Adrenal gland (tissue), 12 donors: ENCODE results near the gene CCNQ. TPM values are rescaled to one million over a fixed set of nuclear protein-coding genes. Genes with fewer than 3 reads are reported as not detected.

Experiments
- DNase-seq, 7 donors: peaks; one replicate each; pipeline ENCODE4 v3.0.0-alpha.2; 2019 to 2020
- H3K27ac ChIP-seq, 5 donors: fragments of 200-600 bp; sonication (generic) in 4 of 5; 1 replicate in 3 of 5; 2 replicates in 2 of 5; pipeline versions ENCODE4 v1.5.1 to v1.8.0; 2016 to 2020; ENCODE audit warnings: mild to moderate bottlenecking in 1 of 5
- H3K27me3 ChIP-seq: fragments of 200-600 bp; 2 replicates; pipeline ENCODE4 v1.8.0; 2021
- H3K36me3 ChIP-seq, 2 donors: fragments of 200-600 bp; replicated peaks in 1 of 2; 1 replicate in 1 of 2; 2 replicates in 1 of 2; pipeline versions ENCODE4 v1.5.1 to v1.8.0; 2018 to 2022
- H3K4me1 ChIP-seq, 2 donors: fragments of 200-600 bp; replicated peaks in 1 of 2; 1 replicate in 1 of 2; 2 replicates in 1 of 2; pipeline versions ENCODE4 v1.5.1 to v1.8.0; 2018 to 2021
- H3K4me3 ChIP-seq, 4 donors: fragments of 200-600 bp; sonication (generic) in 3 of 4; one replicate each; pipeline ENCODE4 v1.5.1; 2016 to 2018
- H3K9me3 ChIP-seq, 3 donors: fragments of 200-600 bp; sonication (generic) in 1 of 3; replicated peaks in 1 of 3; 1 replicate in 2 of 3; 2 replicates in 1 of 3; pipeline versions ENCODE4 v1.5.1 to v1.8.0; 2016 to 2021
- POLR2A ChIP-seq, 2 donors: fragments of 450-650 bp; IDR thresholded peaks; one replicate each; pipeline ENCODE4 v1.6.1; 2017; ENCODE audit warnings: antibody characterized with exemption in 2 of 2, mild to moderate bottlenecking in 2 of 2, moderate library complexity in 1 of 2
- WGBS, 4 donors: extraction: QIAGEN DNeasy Blood & Tissue Kit in 2 of 4; methylation state at CpG; one replicate each; pipeline versions ENCODE4 v1.1.5 to v1.1.7; 2013 to 2017; 5-methylcytosine and 5-hydroxymethylcytosine counted together
- intact Hi-C, 2 donors: fragments of 100-400 bp; cut with DNase I; formaldehyde crosslinking; loops; one replicate each; pipeline versions ENCODE4 v1.14.1 to v1.15.0; 2022 to 2023
- polyA plus RNA-seq, 3 donors: library from polyadenylated mRNA; stranded (reverse); fragments of 200-250 nt in 2 of 3; fragments of 350-450 nt in 1 of 3; fragmentation: Illumina TruSeq in 1 of 3; extraction: RNeasy Lipid Tissue Mini Kit (QIAGEN cat#74804) in 1 of 3; gene quantifications; one replicate each; pipeline ENCODE4 v1.2.3, GENCODE V29; 2013 to 2014
- total RNA-seq, 9 donors: library from RNA; depleted of rRNA in 4 of 9; stranded (reverse); fragments of >200 nt in 4 of 9; fragments of 120-200 nt in 1 of 9; fragmentation: NEBNext Ultra II Directional in 1 of 9; extraction: Animal tissue kit (Norgen Biotek cat#: 25700) in 1 of 9; gene quantifications; one replicate each; pipeline versions ENCODE4 v1.1.0 to v1.2.4, GENCODE V29; 2013 to 2023
- TF ChIP-seq, protein P1 (sequence below), 6 experiments: fragments of 450-650 bp in 4 of 6; fragments of 200-600 bp in 2 of 6; sonication (generic) in 1 of 6; IDR thresholded peaks; 1 replicate in 5 of 6; 2 replicates in 1 of 6; pipeline versions ENCODE4 v1.5.1 to v1.8.0; 2016 to 2021; ENCODE audit warnings: antibody characterized with exemption in 6 of 6, mild to moderate bottlenecking in 2 of 6, moderate library complexity in 1 of 6
- donor health status: healthy with polysubstance abuse.
- donor health status: Bipolar disorder and iron deficiency.
- donor health status: DM: yes; HTN: yes; CAD: no.
- donor health status: DM: no; HTN: no; CAD: no.
- donor health status: DM: no; HTN: no; CAD: no.
- donor health status: DM: yes; HTN: yes; CAD: no.

The CCNQ gene
- total and polyA plus RNA-seq, 12 donors, result 13.2 to 48.5 (median 24.2) TPM

DNA sequence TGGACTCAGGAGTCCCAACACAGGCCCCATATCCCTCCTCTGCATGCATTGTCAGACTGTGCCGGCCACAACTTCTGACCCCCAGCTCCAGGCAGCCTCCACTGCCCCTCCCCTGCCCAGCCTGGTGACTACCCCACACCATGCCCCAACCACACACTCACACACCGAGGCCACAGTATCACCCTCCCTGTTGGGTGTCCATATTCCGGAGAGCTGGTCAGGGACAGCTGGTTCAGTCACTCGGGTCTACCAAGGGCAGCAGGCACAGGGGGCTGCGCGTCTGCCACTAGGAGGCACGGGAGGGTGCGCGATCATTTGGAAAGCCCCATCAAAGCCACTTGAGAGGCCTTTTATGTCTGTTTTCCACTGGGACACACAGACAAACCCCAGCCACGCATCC, 26.3 kb downstream of the CCNQ start:
- H3K4me3 ChIP-seq, result no peak overlapping the region
- no peaks in the 10 kb centered on the region for H3K4me1 ChIP-seq
- TF ChIP-seq POLR2A (IDR thresholded peaks at IDR 0.05), result no peak
- TF ChIP-seq, protein P1, sequence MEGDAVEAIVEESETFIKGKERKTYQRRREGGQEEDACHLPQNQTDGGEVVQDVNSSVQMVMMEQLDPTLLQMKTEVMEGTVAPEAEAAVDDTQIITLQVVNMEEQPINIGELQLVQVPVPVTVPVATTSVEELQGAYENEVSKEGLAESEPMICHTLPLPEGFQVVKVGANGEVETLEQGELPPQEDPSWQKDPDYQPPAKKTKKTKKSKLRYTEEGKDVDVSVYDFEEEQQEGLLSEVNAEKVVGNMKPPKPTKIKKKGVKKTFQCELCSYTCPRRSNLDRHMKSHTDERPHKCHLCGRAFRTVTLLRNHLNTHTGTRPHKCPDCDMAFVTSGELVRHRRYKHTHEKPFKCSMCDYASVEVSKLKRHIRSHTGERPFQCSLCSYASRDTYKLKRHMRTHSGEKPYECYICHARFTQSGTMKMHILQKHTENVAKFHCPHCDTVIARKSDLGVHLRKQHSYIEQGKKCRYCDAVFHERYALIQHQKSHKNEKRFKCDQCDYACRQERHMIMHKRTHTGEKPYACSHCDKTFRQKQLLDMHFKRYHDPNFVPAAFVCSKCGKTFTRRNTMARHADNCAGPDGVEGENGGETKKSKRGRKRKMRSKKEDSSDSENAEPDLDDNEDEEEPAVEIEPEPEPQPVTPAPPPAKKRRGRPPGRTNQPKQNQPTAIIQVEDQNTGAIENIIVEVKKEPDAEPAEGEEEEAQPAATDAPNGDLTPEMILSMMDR (IDR thresholded peaks at IDR 0.05), result no peak
- H3K36me3 ChIP-seq, result no peaks in the 10 kb centered on the region
- 82 to 87% (median 83%) methylated on average over 3 to 10 of the region's 10 CpGs for WGBS, 4 donors
- H3K27ac ChIP-seq, result no peak overlapping the region
- H3K9me3 ChIP-seq, result no peaks in the 10 kb centered on the region
- no peak for DNase-seq
- H3K27me3 ChIP-seq, result peaks cover 17% of the 10 kb centered on the region
- intact Hi-C loops, result no loop called here

DNA sequence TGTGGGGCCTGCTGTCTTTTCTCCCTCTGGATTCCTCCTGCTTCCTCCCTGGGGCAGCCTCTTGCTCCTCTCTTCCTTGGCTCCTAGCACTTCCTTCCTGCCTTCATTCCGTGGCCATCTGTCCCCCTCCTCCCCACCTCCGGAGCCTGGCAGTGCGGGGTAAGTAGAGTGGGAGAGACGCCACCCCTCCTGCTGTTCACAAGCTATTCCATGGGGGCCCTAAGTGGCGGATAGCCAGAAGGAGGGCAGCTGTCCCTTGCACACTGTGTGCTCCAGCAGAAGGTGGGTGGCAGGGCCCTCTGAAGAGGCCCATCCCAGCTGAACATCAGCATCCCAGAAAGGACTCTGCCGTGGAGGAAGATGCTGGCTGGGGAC, 27.4 kb downstream of the CCNQ start:
- intact Hi-C loops, result no loop called here
- 68 to 81% (median 79%) methylated on average over 4 to 6 of the region's 6 CpGs for WGBS, 4 donors

DNA sequence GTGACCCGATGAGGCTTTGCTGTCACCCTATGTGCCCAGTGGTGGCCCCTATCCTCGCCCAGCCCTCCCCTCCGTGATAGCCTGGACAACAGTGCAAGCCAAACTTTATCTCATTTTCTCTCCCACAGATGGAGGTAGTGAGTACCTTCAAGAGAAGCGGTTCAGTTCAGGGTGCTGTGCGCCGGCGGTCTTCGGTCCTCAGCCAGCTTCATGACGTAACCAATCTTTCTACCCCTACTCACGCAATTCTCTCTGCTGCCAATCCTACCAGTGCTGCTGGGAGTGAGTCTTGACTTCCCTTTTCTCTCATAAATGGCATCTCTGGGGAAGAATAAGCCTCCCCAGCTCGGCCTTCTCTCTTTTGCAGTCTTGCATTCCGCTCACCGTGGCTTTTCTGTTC, 29.5 kb downstream of the CCNQ start:
- Histone ChIP-seq H3K27ac (no peak overlapping the region), H3K4me1 (no peaks in the 10 kb centered on the region), H3K27me3 (peaks cover 12% of the 10 kb centered on the region), H3K36me3 (no peaks in the 10 kb centered on the region), H3K4me3 (no peak overlapping the region), H3K9me3 (no peaks in the 10 kb centered on the region)
- intact Hi-C loops, result no loop called here
- no peak for DNase-seq
- WGBS, 4 donors, result 85 to 91% (median 88%) methylated on average over 5 to 13 of the region's 13 CpGs
- TF ChIP-seq, protein P1 (IDR thresholded peaks at IDR 0.05), result no peak
- TF ChIP-seq POLR2A (IDR thresholded peaks at IDR 0.05), result no peak

More for the DNA sequence above, 27.4 kb downstream of the CCNQ start:
- Histone ChIP-seq H3K36me3 (no peaks in the 10 kb centered on the region), H3K4me3 (no peak overlapping the region), H3K27me3 (peaks cover 17% of the 10 kb centered on the region), H3K9me3 (no peaks in the 10 kb centered on the region), H3K4me1 (no peaks in the 10 kb centered on the region), H3K27ac (no peak overlapping the region)
- no peak for DNase-seq
- TF ChIP-seq, protein P1 (IDR thresholded peaks at IDR 0.05), result no peak
- TF ChIP-seq POLR2A (IDR thresholded peaks at IDR 0.05), result no peak

DNA sequence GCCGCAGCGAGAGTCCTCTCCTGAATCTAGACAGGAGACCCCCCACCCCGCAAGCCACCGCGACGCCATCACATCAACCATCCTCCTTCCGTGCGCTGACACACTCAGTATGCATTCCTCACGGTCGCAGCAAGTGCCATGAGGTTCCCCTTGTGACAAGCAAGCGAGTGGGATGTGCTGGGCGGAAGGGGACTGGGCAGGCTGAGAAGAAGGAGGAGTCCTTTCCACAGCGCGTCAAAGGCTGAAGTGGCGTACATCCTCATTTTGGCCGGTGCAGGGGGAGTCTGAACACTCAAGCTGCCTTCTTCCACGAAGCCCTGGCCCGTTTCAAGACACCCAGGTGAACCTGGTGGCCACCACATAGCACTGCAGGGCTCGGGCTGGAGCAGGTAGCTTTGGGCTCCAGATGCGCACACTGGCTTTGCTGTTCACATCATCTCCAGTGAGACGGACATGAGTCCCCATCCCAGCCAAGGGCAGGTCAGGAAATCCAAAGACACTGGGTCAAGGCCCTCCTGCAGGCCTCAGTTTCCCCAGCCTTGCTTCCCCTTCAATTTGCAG, 30.4 kb downstream of the CCNQ start:
- 78 to 90% (median 86%) methylated on average over 13 to 21 of the region's 21 CpGs for WGBS, 4 donors
- Histone ChIP-seq H3K4me3 (no peak overlapping the region), H3K27me3 (peaks cover 11% of the 10 kb centered on the region), H3K36me3 (no peaks in the 10 kb centered on the region), H3K4me1 (no peaks in the 10 kb centered on the region), H3K9me3 (no peaks in the 10 kb centered on the region), H3K27ac (no peak overlapping the region)
- TF ChIP-seq POLR2A (IDR thresholded peaks at IDR 0.05), result no peak
- TF ChIP-seq, protein P1 (IDR thresholded peaks at IDR 0.05), result no peak
- intact Hi-C loops, result no loop called here
- DNase-seq, result no peak
